BJ (cell line): ENCODE data around the gene FOXQ1. TPM values are rescaled to one million over a fixed set of nuclear protein-coding genes. Genes with fewer than 3 reads are reported as not detected.
"Not testable (repeated sequence)": the region's sequence is repeated elsewhere in the genome, so short reads cannot be mapped to it uniquely, and the experiment has no call there.

Source experiments
- CTCF ChIA-PET: fragments of 350-600 bp; formaldehyde crosslinking; extraction: SDS; loops from one replicate; lab custom pipeline; 2021; ENCODE audit warnings: antibody characterized with exemption, inconsistent platforms; lab: Yijun Ruan, JAX
- POLR2A ChIA-PET: fragments of 300-600 bp; sonication (Branson Sonifier 250); formaldehyde crosslinking; extraction: SDS; loops from one replicate; lab custom pipeline; 2021; ENCODE audit warnings: antibody characterized with exemption; lab: Charles Lee
- DNase-seq: peaks from one replicate; pipeline ENCODE4 v3.0.0-alpha.2; 2011; ENCODE audit warnings: low read depth
- H3K27me3 ChIP-seq: 2 replicates; pipeline ENCODE4 v1.6.0; 2011; ENCODE audit warnings: low read length; ENCODE audit not compliant: control insufficient read depth, insufficient read depth
- H3K36me3 ChIP-seq: 2 replicates; pipeline ENCODE4 v1.5.1; 2011; ENCODE audit warnings: low read length; ENCODE audit not compliant: control insufficient read depth, insufficient read depth
- H3K4me3 ChIP-seq: 2 replicates; pipeline ENCODE4 v1.5.1; 2011; ENCODE audit warnings: low read depth, mild to moderate bottlenecking, control low read depth, low read length
- CTCF ChIP-seq: IDR thresholded peaks from 2 replicates; pipeline ENCODE4 v1.5.1; 2011; ENCODE audit warnings: low read depth, mild to moderate bottlenecking, control low read depth, inconsistent platforms, low read length, moderate library complexity; ENCODE audit not compliant: insufficient read depth
- polyA plus RNA-seq: library from polyadenylated mRNA; depleted of rRNA; stranded (reverse); fragments of >200 nt; gene quantifications from 2 replicates; pipeline ENCODE4 v1.2.3, GENCODE V29; 2011

Gene FOXQ1
- polyA plus RNA-seq, 1 experiment, result 0.23 TPM

- Histone ChIP-seq H3K4me3 (no peak overlapping the region), H3K27me3 (no peaks in the 10 kb centered on the region), H3K36me3 (no peaks in the 10 kb centered on the region)
- no peak for TF ChIP-seq CTCF
- ChIA-PET POLR2A (no interaction called here), CTCF (interaction anchor here (0.8 to 1.4 kb wide), 3 partner anchors 9 to 345 kb away, joined by 3 to 6 read pairs (median 3); no protein-coding TSS in a partner anchor)
- no peak for DNase-seq
Measured at GRCh38 chr6:1347161-1347560, 35.3 kb downstream of the FOXQ1 start.

- Histone ChIP-seq H3K36me3 (no peaks in the 10 kb centered on the region), H3K4me3 (no peak overlapping the region), H3K27me3 (no peaks in the 10 kb centered on the region)
- DNase-seq, result no peak
- ChIA-PET POLR2A (no interaction called here), CTCF (no interaction called here)
- TF ChIP-seq CTCF, result no peak
Measured at GRCh38 chr6:1348675-1349074, 36.8 kb downstream of the FOXQ1 start.

- ChIA-PET POLR2A (no interaction called here), CTCF (no interaction called here)
- no peak for TF ChIP-seq CTCF
- H3K4me3 ChIP-seq, result no peak overlapping the region
- H3K27me3 ChIP-seq, result no peaks in the 10 kb centered on the region
- DNase-seq, result no peak
- H3K36me3 ChIP-seq, result no peaks in the 10 kb centered on the region
Measured at GRCh38 chr6:1349655-1350054, 37.8 kb downstream of the FOXQ1 start.

- DNase-seq, result no peak
- Histone ChIP-seq H3K4me3 (no peak overlapping the region), H3K36me3 (no peaks in the 10 kb centered on the region), H3K27me3 (no peaks in the 10 kb centered on the region)
- CTCF ChIA-PET, result no interaction called here
- TF ChIP-seq CTCF, result no peak
- POLR2A ChIA-PET, result no interaction called here
Measured at GRCh38 chr6:1351381-1352008, 39.6 kb downstream of the FOXQ1 start.

GRCh38 chr6:1355068-1355467, 43.2 kb downstream of the FOXQ1 start:
- DNase-seq, H3K4me3 ChIP-seq, H3K27me3 ChIP-seq, H3K36me3 ChIP-seq: not testable (repeated sequence)
- ChIA-PET CTCF (interaction anchor here (0.6 to 1.5 kb wide), 2 partner anchors 28 to 568 kb away, joined by 3 to 4 read pairs; no protein-coding TSS in a partner anchor), POLR2A (interaction anchor here (0.6 kb wide), 1 partner anchor 1440 kb away, joined by 3 read pairs; no protein-coding TSS in a partner anchor)

DNA sequence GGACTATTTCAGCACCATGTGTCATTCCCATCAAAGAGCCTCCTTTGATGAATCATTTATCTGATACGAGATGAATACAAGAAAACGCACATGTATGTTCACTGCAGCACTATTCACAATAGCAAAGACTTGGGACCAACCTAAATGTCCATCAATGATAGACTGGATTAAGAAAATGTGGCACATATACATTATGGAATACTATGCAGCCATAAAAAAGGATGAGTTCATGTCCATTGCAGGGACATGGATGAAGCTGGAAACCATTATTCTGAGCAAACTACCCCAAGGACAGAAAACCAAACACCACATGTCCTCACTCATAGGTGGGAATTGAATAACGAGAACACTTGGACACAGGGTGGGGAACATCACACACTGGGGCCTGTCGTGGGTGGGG, 49.8 kb downstream of the FOXQ1 start:
- POLR2A ChIA-PET, DNase-seq: not testable (repeated sequence)

More for the DNA sequence above, 49.8 kb downstream of the FOXQ1 start:
- CTCF ChIA-PET, result interaction anchor here (1.4 kb wide), 1 partner anchor 20 kb away, joined by 5 read pairs; no protein-coding TSS in a partner anchor
- not testable (repeated sequence) for H3K36me3 ChIP-seq, H3K27me3 ChIP-seq, H3K4me3 ChIP-seq
